CD4-positive, alpha-beta T cell (primary cell): ENCODE data around the gene EMX2. TPM values are rescaled to one million over a fixed set of nuclear protein-coding genes. Genes with fewer than 3 reads are reported as not detected.

Experiments
- ATAC-seq: fragments of 200-7000 bp; cut with Tn5 transposase; one replicate; pipeline ENCODE4 v1.10.0; 2022; ENCODE audit warnings: mild to moderate bottlenecking; ENCODE audit not compliant: poor library complexity
- CTCF ChIA-PET: fragments of 350-600 bp; sonication (Branson Sonifier 250); formaldehyde crosslinking; loops from one replicate; lab custom pipeline; 2021; ENCODE audit warnings: antibody characterized with exemption, inconsistent platforms; lab: Charles Lee
- POLR2A ChIA-PET: fragments of 350-600 bp; sonication (Branson Sonifier 250); formaldehyde crosslinking; loops from one replicate; lab custom pipeline; 2021; ENCODE audit warnings: antibody characterized with exemption, inconsistent platforms; lab: Charles Lee
- DNase-seq, 14 experiments: peaks; one replicate each; pipeline ENCODE4 v3.0.0-alpha.2; 2013 to 2020; ENCODE audit warnings: mixed read lengths in 2 of 14
- H3K27ac ChIP-seq, 2 donors: one replicate each; pipeline versions ENCODE4 v1.5.1 to v1.7.0; 2013; ENCODE audit warnings: low read length in 2 of 2, low read depth in 1 of 2, mild to moderate bottlenecking in 1 of 2
- H3K27me3 ChIP-seq, 2 experiments: 1 replicate in 1 of 2; 2 replicates in 1 of 2; pipeline versions ENCODE4 v1.6.1 to v1.7.0; 2013; ENCODE audit warnings: low read length in 2 of 2, control low read depth in 1 of 2, mild to moderate bottlenecking in 1 of 2, moderate library complexity in 1 of 2; ENCODE audit not compliant: insufficient read depth in 2 of 2, control insufficient read depth in 1 of 2
- H3K36me3 ChIP-seq: one replicate; pipeline ENCODE4 v1.6.1; 2013; ENCODE audit warnings: low read length, control low read depth; ENCODE audit not compliant: insufficient read depth
- H3K4me1 ChIP-seq: one replicate; pipeline ENCODE4 v1.6.1; 2013; ENCODE audit warnings: low read length, control low read depth; ENCODE audit not compliant: insufficient read depth
- H3K4me3 ChIP-seq: one replicate; pipeline ENCODE4 v1.5.1; 2013; ENCODE audit warnings: mild to moderate bottlenecking, low read length, moderate library complexity
- H3K9me3 ChIP-seq, 2 experiments: 1 replicate in 1 of 2; 2 replicates in 1 of 2; pipeline versions ENCODE4 v1.6.1 to v1.7.0; 2013; ENCODE audit warnings: low read length in 2 of 2, mild to moderate bottlenecking in 2 of 2, control low read depth in 1 of 2, moderate library complexity in 1 of 2; ENCODE audit not compliant: control insufficient read depth in 1 of 2, insufficient read depth in 1 of 2
- H3K27ac Mint-ChIP-seq: one replicate; pipeline ENCODE4 v1.8.0; 2020; ENCODE audit warnings: mixed read lengths
- H3K27me3 Mint-ChIP-seq: one replicate; pipeline ENCODE4 v1.8.0; 2021; ENCODE audit warnings: mixed read lengths
- H3K36me3 Mint-ChIP-seq: one replicate; pipeline ENCODE4 v1.8.0; 2021; ENCODE audit warnings: low read depth, mixed read lengths
- H3K4me1 Mint-ChIP-seq: one replicate; pipeline ENCODE4 v1.8.0; 2021; ENCODE audit warnings: low read depth, mixed read lengths
- H3K4me3 Mint-ChIP-seq: one replicate; pipeline ENCODE4 v1.8.0; 2020; ENCODE audit warnings: mild to moderate bottlenecking, mixed read lengths
- H3K9me3 Mint-ChIP-seq: one replicate; pipeline ENCODE4 v1.8.0; 2020; ENCODE audit warnings: mixed read lengths
- CTCF ChIP-seq: fragments of 200-600 bp; IDR thresholded peaks from one replicate; pipeline ENCODE4 v1.8.0; 2022; ENCODE audit warnings: antibody characterized with exemption, mild to moderate bottlenecking
- intact Hi-C, 2 experiments: fragments of 100-400 bp; cut with DNase I in 1 of 2; cut with micrococcal nuclease in 1 of 2; formaldehyde crosslinking; loops; one replicate each; pipeline versions ENCODE4 v1.15.1 to v1.9.0; 2023 to 2025; cut with DNase I, micrococcal nuclease
- total RNA-seq, 174 experiments: library from RNA in 2 of 174; stranded (reverse) in 2 of 174; gene quantifications; one replicate each; pipeline ENCODE4 v1.2.3 and lab custom pipeline; 2021 to 2026

The EMX2 gene
- total RNA-seq, 2 experiments from 2014 or later: not detected

- intact Hi-C loops: no loop called here
- no peak overlapping the region for H3K4me3 Mint-ChIP-seq
- ChIA-PET CTCF (no interaction called here), POLR2A (no interaction called here)
- H3K4me1 Mint-ChIP-seq: peaks cover 31% of the 10 kb centered on the region
- Histone ChIP-seq H3K27ac (no peak overlapping the region), H3K4me3 (no peak overlapping the region), H3K36me3 (no peaks in the 10 kb centered on the region), H3K9me3 (peaks cover 0 to 20% of the 10 kb centered on the region in 2 experiments), H3K4me1 (peaks cover 24% of the 10 kb centered on the region), H3K27me3 (peaks cover 62 to 89% of the 10 kb centered on the region in 2 experiments)
- TF ChIP-seq CTCF: no peak
- H3K27ac Mint-ChIP-seq: no peak overlapping the region
- H3K9me3 Mint-ChIP-seq: no peaks in the 10 kb centered on the region
- H3K36me3 Mint-ChIP-seq: no peaks in the 10 kb centered on the region
- ATAC-seq: no peak
- no peak for DNase-seq
- H3K27me3 Mint-ChIP-seq: peaks cover 76% of the 10 kb centered on the region
These were observed 4.1 kb downstream of the EMX2 start for GRCh38 chr10:117546581-117547015.

GRCh38 chr10:117547016-117547715 is 4.6 kb downstream of the EMX2 start:
- H3K9me3 Mint-ChIP-seq: no peaks in the 10 kb centered on the region
- Histone ChIP-seq H3K27me3 (peaks cover 62 to 90% of the 10 kb centered on the region in 2 experiments), H3K4me1 (peaks cover 19% of the 10 kb centered on the region), H3K36me3 (no peaks in the 10 kb centered on the region), H3K4me3 (no peak overlapping the region), H3K27ac (no peak overlapping the region), H3K9me3 (peaks cover 0 to 23% of the 10 kb centered on the region in 2 experiments)
- peaks cover 29% of the 10 kb centered on the region for H3K4me1 Mint-ChIP-seq
- no peaks in the 10 kb centered on the region for H3K36me3 Mint-ChIP-seq
- DNase-seq (no peak), ATAC-seq (no peak)
- H3K4me3 Mint-ChIP-seq: peak overlapping the region; percentile 49
- peaks cover 78% of the 10 kb centered on the region for H3K27me3 Mint-ChIP-seq
- TF ChIP-seq CTCF: no peak
- intact Hi-C loops: no loop called here
- no peak overlapping the region for H3K27ac Mint-ChIP-seq
- CTCF ChIA-PET: no interaction called here
- POLR2A ChIA-PET: no interaction called here

- Mint-ChIP-seq H3K4me3 (no peak overlapping the region), H3K36me3 (no peaks in the 10 kb centered on the region), H3K27me3 (peaks cover 82% of the 10 kb centered on the region), H3K9me3 (no peaks in the 10 kb centered on the region), H3K4me1 (peaks cover 29% of the 10 kb centered on the region), H3K27ac (no peak overlapping the region)
- intact Hi-C loops: no loop called here
- no peak for TF ChIP-seq CTCF
- Histone ChIP-seq H3K4me1 (peaks cover 19% of the 10 kb centered on the region), H3K36me3 (no peaks in the 10 kb centered on the region), H3K27ac (no peak overlapping the region), H3K9me3 (peaks cover 0 to 27% of the 10 kb centered on the region in 2 experiments), H3K4me3 (no peak overlapping the region), H3K27me3 (peaks cover 66 to 93% of the 10 kb centered on the region in 2 experiments)
- ChIA-PET CTCF (no interaction called here), POLR2A (no interaction called here)
- no peak for ATAC-seq
- no peak for DNase-seq
These were observed 5.4 kb downstream of the EMX2 start for GRCh38 chr10:117547716-117548668.
